GM18520 (cell line): ENCODE results near the gene TUB.

Experiments used
- ATAC-seq: cut with Tn5 transposase; IDR thresholded peaks from one replicate; pipeline ENCODE4 v1.9.1; 2021; ENCODE audit not compliant: unreplicated experiment

Gene TUB

GRCh38 chr11:8067929-8068575, 13.0 kb upstream of the TUB start:
- ATAC-seq = no peak

DNA sequence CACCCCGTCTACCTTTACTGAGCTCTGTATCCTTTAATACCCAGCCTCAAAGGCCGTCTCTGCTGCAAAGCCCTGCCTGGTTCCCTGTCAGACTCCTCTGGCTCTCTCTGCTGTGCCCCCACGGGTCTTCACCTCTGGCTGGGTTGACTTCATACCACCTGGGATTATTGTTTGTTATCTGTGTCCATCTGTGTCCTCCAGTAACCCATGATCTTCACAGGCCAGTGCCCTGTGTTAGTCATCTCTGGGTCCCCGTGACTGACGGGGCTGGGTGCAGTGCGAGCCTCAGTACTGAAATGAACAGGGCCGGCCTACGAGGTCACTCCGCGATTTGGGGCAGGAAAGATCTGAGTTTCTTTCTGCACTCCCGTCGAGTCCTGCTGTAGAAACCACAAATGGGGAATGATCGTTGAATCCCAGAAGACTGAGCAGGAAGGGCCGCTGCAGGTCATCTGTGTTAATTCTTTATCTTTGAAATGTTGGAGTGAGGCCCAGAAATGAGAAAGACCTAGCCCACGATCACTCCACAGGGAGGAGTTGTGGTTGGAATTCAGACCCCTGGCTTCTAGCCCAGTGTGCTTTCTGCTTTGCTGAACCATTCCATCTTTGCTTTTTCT, 12.3 kb upstream of the TUB start:
- no peak for ATAC-seq

GRCh38 chr11:8069771-8070170, 11.2 kb upstream of the TUB start:
- ATAC-seq = no peak

DNA sequence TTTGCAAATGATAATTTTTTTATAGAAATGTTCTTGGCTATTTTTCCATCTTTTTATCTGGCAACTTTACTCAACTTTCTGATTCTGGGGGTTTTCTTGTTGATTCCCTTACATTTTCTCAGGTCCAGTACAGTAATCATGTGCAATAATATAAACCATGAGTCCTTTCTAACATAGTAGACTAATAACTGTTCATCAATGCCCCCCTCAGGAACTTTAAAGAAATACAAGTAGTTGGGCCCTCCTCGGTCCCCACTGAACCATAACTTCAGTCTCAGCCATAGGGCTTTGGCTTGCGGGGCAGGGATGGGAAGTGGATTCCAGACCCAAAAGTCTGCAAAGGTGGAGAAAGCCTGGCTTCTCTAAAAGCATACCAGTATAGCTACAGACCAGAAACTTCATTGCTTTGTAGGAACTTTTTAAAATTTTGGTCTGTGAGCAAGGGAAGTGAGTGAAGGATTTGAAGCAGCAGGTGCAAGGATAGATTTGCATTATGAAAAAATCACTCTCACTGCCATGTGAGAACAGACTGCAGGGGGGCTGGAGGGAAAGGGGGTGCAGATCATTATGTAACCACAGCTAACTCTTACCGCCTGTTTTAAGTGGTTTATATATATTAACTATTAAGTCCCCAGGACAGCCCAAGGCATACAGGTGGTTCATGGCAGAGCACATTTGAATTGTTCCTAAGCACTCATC, 10.4 kb upstream of the TUB start:
- no peak for ATAC-seq

- no peak for ATAC-seq
Observed at GRCh38 chr11:8071616-8072581, 9.1 kb upstream of the TUB start.

GRCh38 chr11:8075119-8075726, 5.8 kb upstream of the TUB start:
- ATAC-seq = no peak

DNA sequence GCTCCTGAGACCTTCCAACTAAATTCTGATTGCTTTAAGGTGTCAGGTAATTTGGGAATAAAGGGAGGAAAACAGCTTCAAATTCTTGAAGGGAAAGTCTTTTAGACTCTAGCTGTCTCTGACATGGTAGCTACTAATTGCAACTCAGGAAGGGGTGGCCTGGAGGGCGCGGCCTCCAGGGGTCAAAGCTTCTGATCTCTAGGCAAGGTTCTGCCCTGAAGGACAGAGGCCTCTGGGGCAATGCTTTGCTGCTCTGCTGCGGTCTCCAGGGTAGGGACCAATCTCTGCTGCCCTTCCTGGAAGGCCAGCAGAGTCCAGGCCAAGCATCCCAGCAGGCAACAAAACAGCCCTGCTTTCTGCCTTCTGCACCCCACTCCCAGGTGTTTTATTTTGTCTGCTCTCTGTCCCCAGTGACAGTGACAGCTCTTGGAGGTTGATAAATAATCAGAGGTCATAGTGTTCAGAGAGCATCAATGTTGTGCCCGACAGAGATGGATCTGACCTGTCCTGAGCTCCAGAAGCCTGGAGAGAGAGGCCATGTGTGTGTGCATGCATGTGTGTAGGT, 1.8 kb upstream of the TUB start:
- no peak for ATAC-seq

- ATAC-seq = no peak
Observed at GRCh38 chr11:8080069-8080670, 841 bp upstream of the TUB start.

DNA sequence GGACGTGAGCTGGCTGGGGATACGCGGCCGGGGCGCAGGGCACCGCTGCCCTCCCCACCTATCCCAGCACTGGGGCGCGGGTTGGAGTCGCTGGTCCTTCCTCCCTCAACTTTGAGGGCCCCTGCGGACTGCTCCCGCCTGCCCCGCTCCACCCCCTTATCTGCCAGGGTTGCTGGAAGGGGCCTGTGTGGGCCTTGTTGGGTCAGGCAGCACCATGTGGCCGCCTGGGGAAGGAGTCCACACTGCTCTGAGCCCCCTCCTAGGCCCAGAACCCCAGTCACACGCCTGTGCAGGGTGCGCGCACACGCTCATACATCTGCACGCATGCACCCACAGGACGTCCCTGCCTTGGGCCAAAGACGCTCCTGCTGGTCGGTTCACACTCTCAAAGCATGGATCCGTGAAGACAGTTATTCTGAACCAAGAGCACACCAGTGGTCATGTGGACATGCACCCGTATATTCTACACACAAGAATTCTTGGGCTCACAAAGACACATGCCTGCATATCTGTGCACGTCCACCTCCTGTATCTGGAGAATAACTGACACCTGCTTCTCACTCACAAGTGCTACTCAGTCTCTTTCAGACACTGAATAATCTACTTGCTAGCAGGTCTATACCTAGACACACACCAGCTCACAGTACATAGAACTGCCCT, 710 bp downstream of the TUB start:
- no peak for ATAC-seq

GRCh38 chr11:8082391-8083087, 1.5 kb downstream of the TUB start:
- ATAC-seq = no peak

DNA sequence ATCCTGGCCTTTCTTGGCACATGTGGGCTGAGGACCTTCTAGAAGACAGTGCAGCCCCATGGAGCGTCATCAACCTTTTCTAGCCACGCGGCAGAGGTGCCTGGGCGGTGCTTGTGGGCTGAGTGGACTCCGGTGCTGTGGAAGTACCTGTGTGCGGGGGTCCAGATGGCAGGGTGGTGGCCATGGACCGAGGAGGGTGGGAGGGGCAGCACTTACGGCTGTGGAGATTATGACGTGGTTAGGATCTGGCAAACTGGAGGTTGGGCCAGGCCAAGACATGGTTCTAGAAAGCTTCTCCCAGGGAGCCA, 2.0 kb downstream of the TUB start:
- no peak for ATAC-seq

- ATAC-seq = no peak
Observed at GRCh38 chr11:8083871-8084281, 2.9 kb downstream of the TUB start.

DNA sequence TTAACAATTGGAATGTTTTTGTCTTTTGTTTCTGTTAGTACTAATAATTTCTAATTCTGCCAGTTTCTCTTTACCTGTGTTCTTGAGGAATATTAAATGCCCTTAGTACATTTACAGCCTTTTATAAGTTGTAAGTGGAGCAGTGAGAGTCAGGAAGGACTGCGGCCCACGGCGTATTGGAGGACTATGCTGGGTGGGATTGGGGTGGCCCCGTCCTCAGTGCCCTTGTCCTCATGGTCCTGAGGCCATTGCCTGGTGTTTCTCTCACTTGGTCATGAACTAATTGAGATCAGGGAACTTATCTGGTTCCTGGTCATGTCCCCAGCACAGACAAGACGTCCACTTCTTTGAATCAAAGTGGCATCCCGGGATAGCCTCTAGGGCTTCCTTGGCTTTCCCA, 3.3 kb downstream of the TUB start:
- ATAC-seq = no peak

- ATAC-seq = no peak
Observed at GRCh38 chr11:8085011-8085645, 4.1 kb downstream of the TUB start.

GRCh38 chr11:8086001-8086479, 5.0 kb downstream of the TUB start:
- no peak for ATAC-seq

GRCh38 chr11:8086571-8086970, 5.6 kb downstream of the TUB start:
- ATAC-seq = no peak

DNA sequence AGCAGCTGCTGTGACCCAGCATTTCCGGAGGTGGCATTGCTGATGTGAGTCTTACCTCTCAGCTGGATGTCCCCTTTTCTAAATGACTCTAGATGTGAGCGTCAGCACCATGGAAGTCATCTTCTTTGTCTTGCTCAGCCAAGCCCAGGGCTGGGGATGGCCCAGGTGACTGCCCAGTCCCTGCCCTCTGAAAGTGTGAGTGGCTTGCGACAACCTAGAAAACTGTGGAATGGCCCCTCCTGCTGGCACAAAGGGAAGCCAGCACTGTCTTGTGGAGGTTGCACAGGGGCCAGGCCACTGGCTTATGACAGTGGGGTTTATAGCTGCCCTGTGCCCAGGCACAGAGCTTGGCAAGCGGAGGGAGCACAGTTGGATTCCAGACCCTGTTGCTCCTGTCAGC, 6.2 kb downstream of the TUB start:
- peak; percentile 72 for ATAC-seq

DNA sequence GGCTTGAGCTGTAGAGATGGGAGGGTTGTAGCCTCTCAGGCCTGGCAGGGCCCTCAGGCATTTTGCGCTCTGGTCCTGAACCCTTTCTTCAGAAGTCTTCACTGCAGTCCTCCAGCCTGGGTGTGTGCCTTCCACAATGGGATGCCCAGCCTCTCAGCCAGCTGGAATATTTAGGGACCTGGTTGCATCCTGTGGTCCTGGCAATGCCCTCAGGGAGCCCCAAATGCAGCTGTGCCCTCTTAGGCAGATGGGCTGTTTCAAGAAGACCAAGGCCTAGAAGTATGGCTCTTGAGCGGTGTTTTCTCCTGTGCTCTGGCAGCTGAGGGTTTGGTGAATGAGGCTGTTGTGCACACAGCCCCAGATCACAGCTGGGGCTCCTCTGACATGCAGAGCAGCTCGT, 6.7 kb downstream of the TUB start:
- no peak for ATAC-seq
